Heart left ventricle (tissue), 13 donors: Measurements from ENCODE around the gene NDUFS3.

ENCODE experiments used
- CTCF ChIP-seq, 12 donors: fragments of 200-600 bp; sonication (generic) in 4 of 12; IDR thresholded peaks; one replicate each; pipeline versions ENCODE4 v1.5.0 to v1.8.0; 2018 to 2022; ENCODE audit warnings: antibody characterized with exemption in 12 of 12, mild to moderate bottlenecking in 5 of 12
- POLR2A ChIP-seq, 2 donors: fragments of 450-650 bp; IDR thresholded peaks; one replicate each; pipeline ENCODE4 v1.6.1; 2017; ENCODE audit warnings: antibody characterized with exemption in 2 of 2, mild to moderate bottlenecking in 2 of 2, moderate library complexity in 2 of 2
- donor health status: ischemic (EF 13 %, LVEDD 7.1; RV severe dilation, severe dysfunction).
- donor health status: DM: no; HTN: yes; CAD: no.
- donor health status: DM: no; HTN: no; CAD: no.
- donor health status: ischemic (EF 25% LVEDD 6.9; RV normal size, moderate dysfunction).
- donor health status: ischemic (EF 25% LVEDD 5.7; RV mildly dilated, moderate dysfunction).
- donor health status: ischemic (EF 35%, LVEDD 5.7; RV mildly dilated, moderate dysfunction).
- donor health status: nonischemic (EF 11% LVEDD 7.7; RV severe dilation, severe dysfunction).
- donor health status: DM: yes; HTN: yes; CAD: no.
- donor health status: PGD.
- donor health status: ischemic (EF 29% LVEDD 5.4; RV normal size, mild dysfunction).
- donor health status: nonischemic (EF 23%, LVEDD 6.1; RV moderate dilation, normal function).

DNA sequence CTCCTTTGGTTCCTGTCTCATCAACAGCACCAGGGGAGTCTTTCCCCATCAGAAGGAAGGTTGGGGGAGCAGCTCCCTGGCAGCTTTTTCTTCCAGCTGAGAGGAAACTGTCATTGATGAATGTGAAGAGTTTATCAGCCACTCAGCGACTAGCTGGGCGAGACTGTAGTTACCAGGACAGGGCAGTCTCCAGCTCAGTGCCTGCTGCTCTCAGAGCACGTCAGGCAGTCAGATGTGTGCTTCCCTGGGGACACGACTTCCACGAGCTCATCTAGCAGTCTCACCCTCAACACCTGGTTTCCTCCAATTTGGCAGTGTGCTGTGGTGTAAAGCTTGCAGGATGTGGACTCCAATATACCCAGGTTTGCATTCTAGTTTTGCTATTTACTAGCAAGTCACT, 27.9 kb downstream of the NDUFS3 start:
- no peak for TF ChIP-seq POLR2A (IDR thresholded peaks at IDR 0.05)
- TF ChIP-seq CTCF (IDR thresholded peaks at IDR 0.05) = no peak
